Right renal pelvis (tissue), 4 donors: ENCODE measurements around the gene MEAF6. TPM values are rescaled to one million over a fixed set of nuclear protein-coding genes. Genes with fewer than 3 reads are reported as not detected.
"Not testable (repeated sequence)": the region's sequence is repeated elsewhere in the genome, so short reads cannot be mapped to it uniquely, and the experiment has no call there.

Source experiments
- DNase-seq, 4 donors: peaks; one replicate each; pipeline ENCODE4 v3.0.0-alpha.2; 2013; ENCODE audit warnings: low read depth in 4 of 4, low spot score in 3 of 4, missing footprints in 1 of 4
- polyA plus RNA-seq, 4 donors: library from polyadenylated mRNA; unstranded; fragments of 120-200 nt; gene quantifications; one replicate each; pipeline ENCODE4 v1.2.1, GENCODE V29; 2013; ENCODE audit not compliant: insufficient read length in 4 of 4

Gene MEAF6
- polyA plus RNA-seq = 100 to 1,000 TPM in 3 of 4 donors, 10 to 100 TPM in 1; 89.5 to 109 (median 107) TPM

DNA sequence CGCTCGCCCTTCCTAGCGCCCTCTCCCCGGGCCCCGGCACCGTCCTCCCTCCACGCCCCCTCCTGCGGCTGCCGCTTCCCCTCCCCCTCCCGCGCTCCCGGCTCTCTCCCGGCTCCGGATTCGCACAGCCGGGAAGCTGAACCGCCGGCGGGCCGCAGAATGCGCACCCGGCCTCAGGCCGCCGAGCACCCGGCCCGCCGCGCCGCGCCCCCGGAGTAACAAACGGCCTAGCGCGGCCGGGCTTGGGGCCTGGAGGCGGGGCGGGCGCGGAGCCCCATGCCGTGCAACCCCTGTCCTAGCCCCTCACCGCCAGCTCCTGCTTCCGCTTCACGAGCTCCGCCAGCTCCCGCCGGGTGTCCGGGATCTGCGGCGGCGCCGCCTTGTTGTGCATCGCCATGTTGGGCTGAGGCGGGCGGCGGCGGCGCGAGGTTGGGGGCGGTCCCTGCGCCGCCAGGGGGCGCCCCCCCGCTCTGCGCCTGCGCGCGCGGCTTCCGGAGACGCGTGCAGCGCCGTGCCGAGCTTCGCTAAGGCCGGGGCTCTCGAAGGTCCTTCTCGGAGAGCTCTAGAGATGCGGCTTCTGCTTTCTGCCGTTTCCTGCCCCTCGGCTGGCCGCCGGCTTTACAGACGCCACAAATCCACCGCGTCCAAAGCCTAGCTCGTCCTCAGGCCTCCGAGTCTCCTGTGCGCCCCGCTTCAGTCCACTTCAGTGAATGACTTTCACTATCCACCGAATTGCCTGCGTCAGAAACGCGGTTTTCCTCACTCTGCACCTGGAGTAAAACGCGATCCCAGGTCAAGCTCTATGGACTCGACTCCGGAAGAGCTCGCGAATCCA is at the start of gene MEAF6:
TSS of gene MEAF6 (minus strand) at position 417 of the 835 bp plus-strand sequence. CDS start at position 397, 20 bp downstream.
- DNase-seq = peak; percentile 65 to 84 (median 70)

DNA sequence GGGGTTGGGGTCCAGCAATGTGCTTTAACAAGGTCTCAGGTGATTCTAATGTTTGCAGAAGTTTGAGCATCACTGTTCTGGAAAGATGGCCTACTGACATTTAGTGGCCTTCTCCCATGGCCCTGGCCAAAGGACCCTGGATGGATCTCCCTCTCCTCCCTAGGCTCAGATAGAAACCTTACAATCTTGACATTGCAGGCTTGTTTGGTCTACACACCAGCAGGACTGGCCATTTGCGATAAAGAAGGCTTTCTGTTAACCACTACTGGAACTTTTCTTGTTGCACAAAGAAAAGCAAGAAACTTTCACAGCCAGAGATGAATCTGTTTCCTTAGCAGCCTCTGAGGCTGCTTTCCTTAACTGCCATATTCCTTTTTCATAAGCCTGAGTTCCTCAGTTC is 48.4 kb upstream of the MEAF6 start:
- no peak for DNase-seq

DNA sequence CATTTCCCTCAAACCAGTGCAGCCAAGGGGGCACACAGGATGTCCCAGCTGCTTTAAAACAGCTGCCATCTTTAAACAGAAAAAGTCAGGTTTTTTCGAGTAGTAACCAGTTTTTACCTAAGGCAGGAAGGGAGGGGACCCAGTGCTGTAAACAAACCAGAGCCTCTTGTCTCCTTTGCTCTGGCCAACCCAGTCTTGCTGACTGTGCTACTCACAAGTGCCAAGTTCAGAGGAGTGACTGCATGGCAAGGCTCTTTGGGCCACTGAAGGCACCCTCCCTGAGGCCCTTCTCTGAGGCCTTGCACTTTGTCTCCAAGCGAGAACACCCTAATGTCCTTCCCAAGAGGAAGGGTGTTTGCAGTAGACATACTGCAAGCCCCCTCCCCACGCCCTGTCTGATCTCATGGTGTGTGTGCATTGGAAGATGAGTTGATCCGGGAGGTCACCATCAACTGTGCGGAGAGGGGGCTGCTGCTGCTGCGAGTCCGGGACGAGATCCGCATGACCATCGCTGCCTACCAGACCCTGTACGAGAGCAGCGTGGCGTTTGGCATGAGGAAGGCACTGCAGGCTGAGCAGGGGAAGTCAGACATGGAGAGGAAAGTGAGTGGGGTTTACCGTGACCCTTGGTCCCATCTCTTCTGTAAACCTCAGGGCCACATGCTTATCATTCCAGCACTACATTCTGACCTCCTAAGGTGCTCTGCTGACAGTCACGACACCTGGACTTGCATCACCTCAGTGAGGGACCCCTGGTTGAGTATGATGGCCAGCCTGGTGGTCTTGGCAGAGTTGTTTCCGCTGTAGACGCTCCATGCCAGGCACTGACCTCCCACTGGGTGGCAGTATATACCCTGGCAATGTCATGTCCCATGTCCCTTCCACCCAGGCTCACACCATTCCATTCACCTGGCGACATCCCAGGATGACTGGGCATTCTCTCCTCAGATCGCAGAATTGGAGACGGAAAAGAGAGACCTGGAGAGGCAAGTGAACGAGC is 46.9 kb upstream of the MEAF6 start:
- DNase-seq = no peak

DNA sequence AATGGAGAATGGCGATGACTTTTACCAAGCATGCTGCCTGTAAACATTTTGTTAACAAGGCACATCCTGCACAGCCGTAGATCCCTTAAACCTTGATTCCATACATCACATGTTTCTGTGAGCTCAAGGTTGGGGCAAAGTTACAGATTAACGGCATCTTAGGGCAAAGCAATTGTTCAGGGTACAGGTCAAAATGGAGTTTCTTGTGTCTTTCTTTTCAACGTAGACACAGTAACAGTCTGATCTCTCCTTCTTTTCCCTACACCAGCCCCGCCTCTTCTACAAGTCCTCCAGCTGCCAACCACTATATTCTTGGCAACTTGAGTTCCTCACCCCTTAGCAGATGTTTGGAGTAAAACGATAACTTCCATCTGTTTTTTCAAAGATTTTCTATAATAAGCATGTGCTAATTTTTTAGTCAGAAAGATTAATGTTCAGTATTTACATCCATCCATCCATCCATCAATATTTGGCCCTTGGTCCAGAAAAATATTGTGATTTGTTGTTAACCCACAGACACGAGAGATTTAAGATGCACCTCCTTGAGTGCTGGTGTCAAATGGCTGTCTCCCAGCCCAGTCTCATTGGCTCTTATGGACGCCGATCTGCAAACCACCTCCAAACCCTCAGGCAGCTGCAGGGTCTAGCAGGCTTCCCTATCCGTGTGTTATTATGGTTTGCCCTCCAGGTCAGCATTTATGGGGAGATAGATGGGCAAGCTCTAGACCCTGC is 46.0 kb upstream of the MEAF6 start:
- no peak for DNase-seq

GRCh38 chr1:37559957-37560379 is 45.4 kb upstream of the MEAF6 start:
- DNase-seq = not testable (repeated sequence)

- no peak for DNase-seq
Measured at GRCh38 chr1:37559080-37559479, 44.5 kb upstream of the MEAF6 start.

- no peak for DNase-seq
Measured at GRCh38 chr1:37558411-37558810, 43.8 kb upstream of the MEAF6 start.

DNA sequence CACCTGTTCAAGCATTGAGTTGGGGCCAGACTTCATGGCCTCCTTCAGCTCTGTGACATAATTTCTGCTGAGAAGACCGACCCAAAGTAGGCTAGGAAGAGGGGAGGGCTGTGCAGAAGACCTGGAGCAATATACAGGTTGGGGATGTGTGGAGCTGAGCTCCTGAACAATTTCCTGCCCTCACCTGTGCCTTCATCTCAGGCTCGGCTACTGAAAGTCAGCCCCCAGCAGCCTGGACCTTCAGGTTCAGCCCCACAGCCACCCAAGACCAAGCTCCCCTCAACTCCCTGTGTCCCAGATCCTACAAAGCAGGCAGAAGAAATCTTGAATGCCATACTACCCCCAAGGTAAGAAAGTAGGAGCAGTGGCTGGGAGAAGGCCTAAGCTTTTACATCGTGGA is 42.8 kb upstream of the MEAF6 start:
- no peak for DNase-seq

DNA sequence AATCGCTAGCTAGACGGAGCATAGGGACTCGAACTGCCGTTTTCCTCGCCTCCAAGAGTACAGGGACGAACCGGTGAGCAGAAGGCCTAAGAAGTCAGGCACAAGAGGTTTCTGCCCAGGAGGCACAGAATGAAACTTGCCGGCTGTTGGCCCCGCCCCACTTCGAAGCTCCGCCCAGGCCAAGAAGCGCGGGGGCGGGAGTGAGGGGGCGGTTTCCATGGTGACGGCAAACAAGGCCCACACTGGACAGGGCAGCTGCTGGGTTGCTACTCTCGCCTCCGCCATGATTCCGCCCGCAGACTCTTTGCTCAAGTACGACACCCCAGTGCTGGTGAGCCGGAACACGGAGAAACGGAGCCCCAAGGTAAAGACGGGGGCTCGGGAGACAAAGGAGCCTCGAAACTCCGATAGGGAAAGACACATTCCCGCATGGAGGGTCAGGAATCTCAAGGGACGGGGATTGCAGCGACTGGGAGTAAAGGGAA is 42.2 kb upstream of the MEAF6 start, which contains the start of gene DNALI1:
TSS of gene DNALI1 (plus strand) at position 229 of the 485 bp plus-strand sequence. CDS start at position 284, 55 bp downstream.
- peak; percentile 81 to 88 (median 84) for DNase-seq

GRCh38 chr1:37553927-37554808 is 39.6 kb upstream of the MEAF6 start, which contains the start of gene SNIP1:
Gene SNIP1, minus strand, starts transcription at chr1:37554293. Its CDS starts 64 bp downstream, at chr1:37554229.
- peak; percentile 81 to 90 (median 88) for DNase-seq

DNA sequence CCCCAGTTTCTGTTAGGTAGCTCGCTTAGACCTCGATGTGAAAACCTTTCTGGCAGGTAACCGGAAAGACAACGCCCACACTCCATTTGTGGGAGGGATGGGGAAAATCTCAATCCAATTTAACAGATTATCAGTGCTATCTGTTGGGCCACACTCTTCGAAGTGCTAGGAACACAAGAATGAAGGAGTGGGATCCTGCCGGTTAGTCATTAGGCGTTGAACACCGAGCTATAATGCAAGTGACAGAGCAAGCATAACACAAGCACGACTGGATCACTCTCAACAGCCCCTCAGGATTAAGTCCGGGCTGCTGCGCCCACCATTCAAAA is 39.0 kb upstream of the MEAF6 start:
- no peak for DNase-seq

GRCh38 chr1:37549341-37549740 is 34.8 kb upstream of the MEAF6 start:
- DNase-seq = no peak

GRCh38 chr1:37545019-37545418 is 30.5 kb upstream of the MEAF6 start:
- DNase-seq = no peak

GRCh38 chr1:37544530-37544929 is 30.0 kb upstream of the MEAF6 start:
- no peak for DNase-seq

DNA sequence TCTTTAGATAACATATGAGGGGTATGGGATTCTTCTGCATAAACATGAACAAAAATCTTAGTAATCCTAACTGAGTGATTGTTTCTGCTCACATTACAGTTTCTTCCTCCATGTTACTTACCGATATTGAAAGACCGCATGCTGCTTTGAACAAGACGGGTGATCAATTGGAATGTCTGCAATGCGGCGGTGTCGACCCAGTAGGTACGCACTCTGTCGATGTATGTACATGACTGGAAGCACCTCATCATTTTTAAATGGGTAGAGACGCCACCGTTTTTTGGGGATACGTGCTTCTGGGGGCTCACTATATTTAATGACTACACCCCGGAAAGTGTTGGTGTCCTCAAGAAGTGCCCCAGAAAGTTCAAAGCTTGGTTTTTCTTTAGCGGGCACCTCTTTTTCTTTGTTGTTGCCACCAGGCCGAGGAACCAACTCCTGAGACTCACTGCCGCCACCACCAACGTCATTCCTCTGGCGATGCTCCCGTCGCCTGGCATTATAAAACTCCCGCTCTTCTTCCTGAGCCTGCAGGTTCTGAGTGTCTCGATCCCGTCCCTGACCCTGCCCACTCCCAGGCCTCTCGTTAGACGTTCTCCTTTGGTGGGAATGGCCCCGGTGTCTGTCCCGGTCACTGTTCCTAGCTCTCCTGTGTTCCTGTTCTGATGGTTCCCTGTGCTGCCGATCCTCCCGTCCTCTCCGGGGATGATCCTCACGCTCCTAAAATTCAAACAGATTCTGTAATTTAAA is 25.6 kb upstream of the MEAF6 start:
- no peak for DNase-seq

- DNase-seq = not testable (repeated sequence)
Measured at GRCh38 chr1:37539154-37539553, 24.6 kb upstream of the MEAF6 start.

DNA sequence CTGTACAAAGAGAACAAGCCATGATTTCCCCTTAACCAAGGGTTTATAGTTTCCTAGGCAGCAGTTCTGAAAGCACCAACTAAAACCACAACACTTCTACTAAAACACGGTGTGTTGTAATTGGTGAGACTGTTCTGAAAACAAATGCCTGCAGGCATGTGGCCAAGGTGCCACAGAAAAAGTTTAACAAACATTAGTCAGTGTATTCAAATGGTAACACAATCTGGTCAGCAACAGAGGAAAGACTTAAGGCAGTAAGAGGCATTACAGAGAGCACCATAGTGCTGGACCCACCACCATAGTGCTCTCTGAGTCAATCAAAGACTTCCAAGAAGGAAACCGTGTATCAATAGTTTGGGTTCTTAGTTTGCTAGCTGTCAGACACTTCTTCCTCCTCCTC is 22.8 kb upstream of the MEAF6 start:
- no peak for DNase-seq

GRCh38 chr1:37533317-37534093 is 18.9 kb upstream of the MEAF6 start:
- DNase-seq = no peak
